GM18907 (cell line): ENCODE results near the gene HEMK1.

ENCODE experiments used
- ATAC-seq: cut with Tn5 transposase; IDR thresholded peaks from one replicate; pipeline ENCODE4 v1.9.1; 2021; ENCODE audit warnings: mild to moderate bottlenecking, moderate library complexity; ENCODE audit not compliant: unreplicated experiment

HEMK1 gene

GRCh38 chr3:50572801-50573371, 3.6 kb downstream of the HEMK1 start:
- ATAC-seq: no peak

- no peak for ATAC-seq
Observed at GRCh38 chr3:50573566-50574443, 4.5 kb downstream of the HEMK1 start.

- ATAC-seq: no peak
Observed at GRCh38 chr3:50574444-50574831, 5.1 kb downstream of the HEMK1 start.

- ATAC-seq: no peak
Observed at GRCh38 chr3:50575372-50575771, 6.0 kb downstream of the HEMK1 start.

- ATAC-seq: no peak
Observed at GRCh38 chr3:50577348-50577747, 8.0 kb downstream of the HEMK1 start.

GRCh38 chr3:50580683-50581458, 11.5 kb downstream of the HEMK1 start:
- no peak for ATAC-seq

- no peak for ATAC-seq
Observed at GRCh38 chr3:50581459-50581842, 12.1 kb downstream of the HEMK1 start.

GRCh38 chr3:50582083-50582482, 12.8 kb downstream of the HEMK1 start:
- no peak for ATAC-seq

GRCh38 chr3:50583897-50584296, 14.6 kb downstream of the HEMK1 start:
- no peak for ATAC-seq

- no peak for ATAC-seq
Observed at GRCh38 chr3:50584391-50584790, 15.1 kb downstream of the HEMK1 start.

- no peak for ATAC-seq
Observed at GRCh38 chr3:50585919-50586762, 16.8 kb downstream of the HEMK1 start.

- ATAC-seq: no peak
Observed at GRCh38 chr3:50586763-50587070, 17.4 kb downstream of the HEMK1 start.

GRCh38 chr3:50587373-50587772, 18.1 kb downstream of the HEMK1 start:
- no peak for ATAC-seq

GRCh38 chr3:50587806-50588758, 18.8 kb downstream of the HEMK1 start:
- ATAC-seq: no peak

GRCh38 chr3:50588759-50589433, 19.6 kb downstream of the HEMK1 start:
- no peak for ATAC-seq

- no peak for ATAC-seq
Observed at GRCh38 chr3:50591196-50591741, 21.9 kb downstream of the HEMK1 start.

- ATAC-seq: no peak
Observed at GRCh38 chr3:50592568-50592967, 23.2 kb downstream of the HEMK1 start.

- no peak for ATAC-seq
Observed at GRCh38 chr3:50594253-50594785, 25.0 kb downstream of the HEMK1 start.
